GM23338 (cell line): Measurements from ENCODE around the gene SH3RF3.

Experiments used
- CTCF ChIP-seq, 2 experiments: fragments of 200-600 bp in 1 of 2; sonication (generic) in 1 of 2; conservative IDR thresholded peaks; 2 replicates each; pipeline versions ENCODE4 v1.5.1 to v1.6.1; 2016 to 2017; ENCODE audit warnings: antibody characterized with exemption in 2 of 2, low read depth in 2 of 2, mild to moderate bottlenecking in 2 of 2, moderate library complexity in 1 of 2
- EZH2 ChIP-seq: fragments of 200-600 bp; sonication (generic); IDR thresholded peaks from one replicate; pipeline ENCODE4 v1.8.0; 2017; ENCODE audit warnings: antibody characterized with exemption, mild to moderate bottlenecking, low read depth; ENCODE audit not compliant: unreplicated experiment
- REST ChIP-seq: IDR thresholded peaks from one replicate; pipeline ENCODE4 v1.6.1; 2018; ENCODE audit warnings: antibody characterized with exemption; ENCODE audit not compliant: unreplicated experiment
- ZNF331 ChIP-seq: fragments of 250-450 bp; sonication (Bioruptor Pico); IDR thresholded peaks from 2 replicates; pipeline ENCODE4 v1.5.0; 2020; ENCODE audit warnings: low read depth, mild to moderate bottlenecking, moderate library complexity

GRCh38 chr2:109450574-109451273 lies 321.7 kb downstream of the SH3RF3 start:
- TF ChIP-seq CTCF (conservative IDR thresholded peaks at IDR 0.05; ENCODE audit: low read depth in 2 of 2) (no peak), EZH2 (no peak), ZNF331 (no peak), REST (no peak)
